22Rv1 (cell line): Measurements from ENCODE around the gene GREM2.
A peak's percentile ranks its signal among the peaks of the same experiment; 100 is the strongest.

ENCODE experiments used
- H3K27ac ChIP-seq: fragments of 450-650 bp; 2 replicates; pipeline ENCODE4 v1.5.1; 2017
- CTCF ChIP-seq: fragments of 450-650 bp; IDR thresholded peaks from 2 replicates; pipeline ENCODE4 v1.5.1; 2017; ENCODE audit warnings: mild to moderate bottlenecking
- ZFX ChIP-seq: fragments of 450-650 bp; IDR thresholded peaks from 2 replicates; pipeline ENCODE4 v1.6.1; 2017; ENCODE audit warnings: antibody characterized with exemption, borderline replicate concordance

Gene GREM2

DNA sequence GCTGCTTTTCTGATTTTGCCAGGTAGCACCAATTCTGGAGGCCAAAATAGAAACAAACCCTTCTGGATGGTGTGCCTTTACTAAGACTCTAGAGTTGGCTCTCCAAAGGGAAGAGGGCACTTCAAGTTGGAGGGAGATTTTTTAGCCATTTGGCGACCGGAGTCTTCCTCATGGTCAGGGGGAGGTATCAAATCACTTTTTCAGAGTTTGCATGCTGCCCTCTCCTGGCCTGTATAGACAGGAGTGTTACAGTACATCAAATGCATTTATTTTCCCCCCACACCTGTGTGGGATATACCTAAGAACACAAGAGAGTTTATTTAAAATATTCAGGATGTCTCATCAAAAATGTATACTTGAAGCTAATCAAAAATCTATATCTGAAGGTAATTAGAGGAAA, 3.2 kb downstream of the GREM2 start:
- H3K27ac ChIP-seq = no peak overlapping the region
- TF ChIP-seq ZFX (no peak), CTCF (peak; percentile 46)

DNA sequence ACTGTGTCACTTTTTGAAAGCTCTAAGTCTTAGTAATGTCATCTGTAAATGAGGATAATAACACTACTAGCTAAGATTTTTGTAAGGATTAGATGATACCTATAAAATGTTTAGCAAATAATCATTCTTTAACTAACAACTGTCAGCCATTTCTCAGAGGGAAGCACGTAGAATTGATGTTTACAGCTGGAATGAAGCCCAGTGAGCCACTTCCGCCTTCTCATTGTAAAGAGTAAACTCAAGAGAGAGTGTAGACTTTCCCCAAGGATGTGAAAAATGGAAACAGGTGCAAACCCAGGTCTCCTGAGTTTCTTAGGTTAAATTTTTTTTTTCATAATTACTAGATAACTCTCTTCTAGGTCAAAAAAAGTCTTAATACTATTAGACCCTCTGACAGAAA, 4.9 kb downstream of the GREM2 start:
- TF ChIP-seq ZFX (no peak), CTCF (no peak)
- no peak overlapping the region for H3K27ac ChIP-seq

- TF ChIP-seq ZFX (no peak), CTCF (no peak)
- H3K27ac ChIP-seq = no peak overlapping the region
Observed at GRCh38 chr1:240602189-240602588, 9.8 kb downstream of the GREM2 start.

- TF ChIP-seq ZFX (no peak), CTCF (no peak)
- no peak overlapping the region for H3K27ac ChIP-seq
Observed at GRCh38 chr1:240599830-240600229, 12.1 kb downstream of the GREM2 start.

- TF ChIP-seq ZFX (no peak), CTCF (no peak)
- H3K27ac ChIP-seq = no peak overlapping the region
Observed at GRCh38 chr1:240599299-240599698, 12.7 kb downstream of the GREM2 start.

GRCh38 chr1:240598216-240599001, 13.5 kb downstream of the GREM2 start:
- TF ChIP-seq ZFX (no peak), CTCF (no peak)
- H3K27ac ChIP-seq = no peak overlapping the region

GRCh38 chr1:240597153-240597745, 14.7 kb downstream of the GREM2 start:
- 0 out of 2 replicates have a peak overlapping the region, but pooled peaks have one; percentile 12 for H3K27ac ChIP-seq
- TF ChIP-seq CTCF = no peak
- TF ChIP-seq ZFX = no peak
